ENCODE results near the gene MIER1. TPM values are rescaled to one million over a fixed set of nuclear protein-coding genes. Genes with fewer than 3 reads are reported as not detected.

MIER1 gene
- total RNA-seq, 1 donor from 2014 or later, result 27.8 TPM

DNA sequence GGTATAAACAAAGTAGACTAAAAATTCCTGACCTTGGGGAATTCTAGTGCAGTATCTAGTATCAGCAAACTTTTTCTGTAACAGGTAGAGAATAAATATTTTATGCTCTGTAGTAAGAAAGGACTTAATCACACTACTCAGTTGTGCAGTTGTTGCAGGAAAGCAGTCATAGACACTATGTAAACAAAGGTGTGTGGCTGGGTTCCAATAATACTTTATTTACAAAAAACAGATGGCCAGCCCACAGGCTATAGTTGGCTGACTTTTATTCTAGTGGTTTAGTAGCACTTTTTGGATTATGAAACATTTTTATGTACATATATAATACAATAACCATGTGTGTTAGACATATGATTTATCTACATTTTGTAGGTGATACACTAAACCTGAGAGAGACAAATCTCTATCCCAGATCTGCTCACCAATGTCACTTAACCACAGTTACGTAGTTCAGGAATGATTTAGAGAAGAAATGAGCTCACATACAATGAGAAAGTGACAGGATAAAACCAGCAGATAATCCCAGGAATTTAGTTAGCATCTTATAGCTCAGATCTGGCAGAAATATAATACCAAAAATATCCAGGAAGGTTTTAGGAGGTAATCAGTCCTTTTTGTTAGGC is 56.1 kb downstream of the MIER1 start:
- no peak overlapping the region for H3K4me3 ChIP-seq (ENCODE audit: low read depth, low read length)
- no peak for DNase-seq (ENCODE audit: low read depth)
- TF ChIP-seq, protein P1, sequence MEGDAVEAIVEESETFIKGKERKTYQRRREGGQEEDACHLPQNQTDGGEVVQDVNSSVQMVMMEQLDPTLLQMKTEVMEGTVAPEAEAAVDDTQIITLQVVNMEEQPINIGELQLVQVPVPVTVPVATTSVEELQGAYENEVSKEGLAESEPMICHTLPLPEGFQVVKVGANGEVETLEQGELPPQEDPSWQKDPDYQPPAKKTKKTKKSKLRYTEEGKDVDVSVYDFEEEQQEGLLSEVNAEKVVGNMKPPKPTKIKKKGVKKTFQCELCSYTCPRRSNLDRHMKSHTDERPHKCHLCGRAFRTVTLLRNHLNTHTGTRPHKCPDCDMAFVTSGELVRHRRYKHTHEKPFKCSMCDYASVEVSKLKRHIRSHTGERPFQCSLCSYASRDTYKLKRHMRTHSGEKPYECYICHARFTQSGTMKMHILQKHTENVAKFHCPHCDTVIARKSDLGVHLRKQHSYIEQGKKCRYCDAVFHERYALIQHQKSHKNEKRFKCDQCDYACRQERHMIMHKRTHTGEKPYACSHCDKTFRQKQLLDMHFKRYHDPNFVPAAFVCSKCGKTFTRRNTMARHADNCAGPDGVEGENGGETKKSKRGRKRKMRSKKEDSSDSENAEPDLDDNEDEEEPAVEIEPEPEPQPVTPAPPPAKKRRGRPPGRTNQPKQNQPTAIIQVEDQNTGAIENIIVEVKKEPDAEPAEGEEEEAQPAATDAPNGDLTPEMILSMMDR (IDR thresholded peaks at IDR 0.05; ENCODE audit: insufficient read depth, low read length, poor library complexity, severe bottlenecking), result no peak
- no peaks in the 10 kb centered on the region for H3K27me3 ChIP-seq (ENCODE audit: control insufficient read depth, insufficient read depth, low read length)
- no peaks in the 10 kb centered on the region for H3K36me3 ChIP-seq (ENCODE audit: control insufficient read depth, insufficient read depth, low read length)

- H3K27me3 ChIP-seq (ENCODE audit: control insufficient read depth, insufficient read depth, low read length), result no peaks in the 10 kb centered on the region
- no peak overlapping the region for H3K4me3 ChIP-seq (ENCODE audit: low read depth, low read length)
- H3K36me3 ChIP-seq (ENCODE audit: control insufficient read depth, insufficient read depth, low read length), result no peaks in the 10 kb centered on the region
- no peak for DNase-seq (ENCODE audit: low read depth)
- TF ChIP-seq, protein P1 (IDR thresholded peaks at IDR 0.05; ENCODE audit: insufficient read depth, low read length, poor library complexity, severe bottlenecking), result no peak
Observed at GRCh38 chr1:66981679-66982078, 56.9 kb downstream of the MIER1 start.

- H3K27me3 ChIP-seq (ENCODE audit: control insufficient read depth, insufficient read depth, low read length), result no peaks in the 10 kb centered on the region
- DNase-seq (ENCODE audit: low read depth), result no peak
- H3K4me3 ChIP-seq (ENCODE audit: low read depth, low read length), result no peak overlapping the region
- TF ChIP-seq, protein P1 (IDR thresholded peaks at IDR 0.05; ENCODE audit: insufficient read depth, low read length, poor library complexity, severe bottlenecking), result no peak
- H3K36me3 ChIP-seq (ENCODE audit: control insufficient read depth, insufficient read depth, low read length), result no peaks in the 10 kb centered on the region
Observed at GRCh38 chr1:66982561-66983260, 57.9 kb downstream of the MIER1 start.

DNA sequence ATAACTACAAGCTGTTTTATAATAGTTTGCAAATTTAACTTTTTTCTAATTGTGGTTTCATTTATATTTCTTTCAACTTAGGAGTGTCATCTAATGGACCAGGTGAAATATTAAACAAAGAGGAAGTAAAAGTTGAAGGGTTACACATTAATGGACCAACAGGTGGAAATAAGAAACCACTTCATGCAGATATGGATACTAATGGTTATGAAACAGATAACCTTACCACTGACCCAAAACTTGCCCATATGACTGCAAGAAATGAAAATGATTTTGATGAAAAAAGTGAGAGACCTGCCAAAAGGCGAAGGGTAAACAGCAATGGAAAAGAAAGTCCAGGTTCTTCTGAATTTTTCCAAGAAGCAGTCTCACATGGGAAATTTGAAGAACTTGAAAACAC is 59.7 kb downstream of the MIER1 start:
- no peak for DNase-seq (ENCODE audit: low read depth)
- TF ChIP-seq, protein P1 (IDR thresholded peaks at IDR 0.05; ENCODE audit: insufficient read depth, low read length, poor library complexity, severe bottlenecking), result no peak

DNA sequence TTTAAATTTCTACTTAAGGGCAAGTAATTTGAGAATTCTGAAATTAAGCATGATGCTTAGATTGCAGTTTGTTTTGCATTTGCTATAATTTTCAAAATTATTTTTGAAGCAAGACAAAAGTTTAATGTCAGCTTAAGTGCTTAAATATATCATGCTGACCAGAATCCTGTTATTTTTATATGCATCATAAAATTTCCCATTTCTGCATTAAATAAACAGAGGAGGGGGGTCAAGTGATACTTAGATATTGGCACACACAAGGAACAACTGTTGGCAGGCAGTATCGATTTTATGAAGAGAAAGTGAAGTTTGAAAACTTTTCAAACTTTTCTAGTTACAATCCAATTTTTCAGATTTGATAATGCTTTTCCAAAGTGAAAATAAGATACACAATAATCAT is 61.0 kb downstream of the MIER1 start:
- H3K36me3 ChIP-seq (ENCODE audit: control insufficient read depth, insufficient read depth, low read length), result no peaks in the 10 kb centered on the region
- TF ChIP-seq, protein P1 (IDR thresholded peaks at IDR 0.05; ENCODE audit: insufficient read depth, low read length, poor library complexity, severe bottlenecking), result no peak
- no peak overlapping the region for H3K4me3 ChIP-seq (ENCODE audit: low read depth, low read length)
- H3K27me3 ChIP-seq (ENCODE audit: control insufficient read depth, insufficient read depth, low read length), result no peaks in the 10 kb centered on the region
- DNase-seq (ENCODE audit: low read depth), result no peak

More for the DNA sequence above, 59.7 kb downstream of the MIER1 start:
- no peak overlapping the region for H3K4me3 ChIP-seq (ENCODE audit: low read depth, low read length)
- no peaks in the 10 kb centered on the region for H3K27me3 ChIP-seq (ENCODE audit: control insufficient read depth, insufficient read depth, low read length)
- no peaks in the 10 kb centered on the region for H3K36me3 ChIP-seq (ENCODE audit: control insufficient read depth, insufficient read depth, low read length)

Measured in kidney epithelial cell (primary cell).